Erythroblast (primary cell): ENCODE results near the gene DSPP.

Source experiments
- GATA1 ChIP-seq: IDR thresholded peaks from 2 replicates; pipeline ENCODE4 v1.6.1; 2011; ENCODE audit warnings: low read depth, mild to moderate bottlenecking, control low read depth, low read length, moderate library complexity
- POLR2A ChIP-seq: IDR thresholded peaks from 2 replicates; pipeline ENCODE4 v1.6.1; 2011; ENCODE audit warnings: mild to moderate bottlenecking, low read length

GRCh38 chr4:87657525-87657924, 49.2 kb downstream of the DSPP start:
- TF ChIP-seq POLR2A (no peak), GATA1 (no peak)
